ENCODE data around the gene AMER2.

The AMER2 gene

GRCh38 chr13:25148402-25148771 is 23.7 kb downstream of the AMER2 start:
- no peak for DNase-seq

GRCh38 chr13:25147638-25148401 is 24.3 kb downstream of the AMER2 start:
- DNase-seq: no peak

- no peak for DNase-seq
Observed at GRCh38 chr13:25143706-25144105, 28.4 kb downstream of the AMER2 start.

GRCh38 chr13:25141042-25141441 is 31.0 kb downstream of the AMER2 start:
- no peak for DNase-seq

GRCh38 chr13:25137788-25138115 is 34.3 kb downstream of the AMER2 start:
- DNase-seq: no peak

GRCh38 chr13:25136880-25137787 is 35.0 kb downstream of the AMER2 start:
- no peak for DNase-seq

- DNase-seq: no peak
Observed at GRCh38 chr13:25135896-25136295, 36.2 kb downstream of the AMER2 start.

GRCh38 chr13:25132751-25133390 is 39.2 kb downstream of the AMER2 start:
- no peak for DNase-seq

GRCh38 chr13:25131881-25132420 is 40.1 kb downstream of the AMER2 start:
- DNase-seq: no peak

- no peak for DNase-seq
Observed at GRCh38 chr13:25130944-25131343, 41.1 kb downstream of the AMER2 start.

GRCh38 chr13:25118378-25118905 is 53.6 kb downstream of the AMER2 start:
- peak; percentile 81 for DNase-seq

- no peak for DNase-seq
Observed at GRCh38 chr13:25117312-25117711, 54.8 kb downstream of the AMER2 start.

GRCh38 chr13:25116044-25116443 is 56.0 kb downstream of the AMER2 start:
- DNase-seq: no peak

GRCh38 chr13:25114220-25114619 is 57.9 kb downstream of the AMER2 start:
- DNase-seq: peak; percentile 75

- no peak for DNase-seq
Observed at GRCh38 chr13:25112695-25113255, 59.3 kb downstream of the AMER2 start.
